Pancreas (tissue), 10 donors: ENCODE measurements around the gene KRTAP10-7. TPM values are rescaled to one million over a fixed set of nuclear protein-coding genes. Genes with fewer than 3 reads are reported as not detected.
"Not testable (repeated sequence)": the region's sequence is repeated elsewhere in the genome, so short reads cannot be mapped to it uniquely, and the experiment has no call there.

ENCODE experiments used
- ATAC-seq, 4 donors: fragments of 200-7000 bp; cut with Tn5 transposase; one replicate each; pipeline versions ENCODE4 v1.8.0 to v1.9.1; 2020; ENCODE audit warnings: mild to moderate bottlenecking in 4 of 4, moderate library complexity in 4 of 4
- DNase-seq, 6 donors: peaks; one replicate each; pipeline ENCODE4 v3.0.0-alpha.2; 2020
- FAIRE-seq: peaks from 2 replicates; lab custom pipeline; 2012; peaks lifted over from hg19 to GRCh38; lab: Jason Lieb, UNC
- H3K27ac ChIP-seq, 4 donors: fragments of 200-600 bp; sonication (generic); 1 replicate in 3 of 4; 2 replicates in 1 of 4; pipeline versions ENCODE4 v1.5.0 to v1.8.0; 2020
- H3K27me3 ChIP-seq, 4 donors: fragments of 200-600 bp; one replicate each; pipeline ENCODE4 v1.8.0; 2021
- H3K36me3 ChIP-seq, 3 donors: fragments of 200-600 bp; sonication (generic) in 1 of 3; one replicate each; pipeline versions ENCODE4 v1.5.0 to v1.8.0; 2020 to 2021
- H3K4me1 ChIP-seq, 3 donors: fragments of 200-600 bp; one replicate each; pipeline ENCODE4 v1.8.0; 2021
- H3K4me3 ChIP-seq, 4 donors: fragments of 200-600 bp; sonication (generic) in 2 of 4; one replicate each; pipeline versions ENCODE4 v1.5.0 to v1.8.0; 2020 to 2021
- H3K9me3 ChIP-seq, 4 donors: fragments of 200-600 bp; one replicate each; pipeline ENCODE4 v1.8.0; 2021
- WGBS, 2 donors: extraction: QIAGEN DNeasy Blood & Tissue Kit; methylation state at CpG; one replicate each; pipeline ENCODE4 v1.1.7; 2013; 5-methylcytosine and 5-hydroxymethylcytosine counted together
- intact Hi-C, 3 donors: fragments of 100-400 bp; cut with DNase I; formaldehyde crosslinking; loops; one replicate each; pipeline versions ENCODE4 v1.11.1 to v1.14.2; 2022
- polyA plus RNA-seq, 2 donors: library from polyadenylated mRNA; stranded (reverse); fragments of 200-250 nt; gene quantifications; one replicate each; pipeline ENCODE4 v1.2.3, GENCODE V29; 2013
- total RNA-seq, 6 donors: library from RNA; stranded (reverse); fragmentation: NEBNext Ultra II Directional in 4 of 6; extraction: Animal tissue kit (Norgen Biotek cat#: 25700) in 4 of 6; gene quantifications; one replicate each; pipeline versions ENCODE4 v1.2.1 to v1.2.4, GENCODE V29; 2021 to 2023
- TF ChIP-seq, protein P1 (sequence below), 4 donors: fragments of 200-600 bp; sonication (generic) in 3 of 4; IDR thresholded peaks; one replicate each; pipeline versions ENCODE4 v1.5.0 to v1.8.0; 2021; ENCODE audit warnings: antibody characterized with exemption in 4 of 4
- donor health status: healthy with polysubstance abuse.
- donor health status: DM: no; HTN: no; CAD: no; lungs with moderate emphysema.
- donor health status: DM: no; HTN: no; CAD: no.
- donor health status: control.
- donor health status: control.
- donor health status: Bipolar disorder and iron deficiency.
- donor health status: DM: yes; HTN: yes; CAD: no.
- donor health status: DM: no; HTN: no; CAD: no.
- donor health status: DM: no; HTN: no; CAD: no.
- donor health status: DM: yes; HTN: yes; CAD: no.

KRTAP10-7 gene
- total and polyA plus RNA-seq, 8 donors, result not detected

GRCh38 chr21:44643741-44644310, 43.4 kb downstream of the KRTAP10-7 start:
- DNase-seq, result no peak
- H3K27ac ChIP-seq, result no peak overlapping the region
- TF ChIP-seq, protein P1, sequence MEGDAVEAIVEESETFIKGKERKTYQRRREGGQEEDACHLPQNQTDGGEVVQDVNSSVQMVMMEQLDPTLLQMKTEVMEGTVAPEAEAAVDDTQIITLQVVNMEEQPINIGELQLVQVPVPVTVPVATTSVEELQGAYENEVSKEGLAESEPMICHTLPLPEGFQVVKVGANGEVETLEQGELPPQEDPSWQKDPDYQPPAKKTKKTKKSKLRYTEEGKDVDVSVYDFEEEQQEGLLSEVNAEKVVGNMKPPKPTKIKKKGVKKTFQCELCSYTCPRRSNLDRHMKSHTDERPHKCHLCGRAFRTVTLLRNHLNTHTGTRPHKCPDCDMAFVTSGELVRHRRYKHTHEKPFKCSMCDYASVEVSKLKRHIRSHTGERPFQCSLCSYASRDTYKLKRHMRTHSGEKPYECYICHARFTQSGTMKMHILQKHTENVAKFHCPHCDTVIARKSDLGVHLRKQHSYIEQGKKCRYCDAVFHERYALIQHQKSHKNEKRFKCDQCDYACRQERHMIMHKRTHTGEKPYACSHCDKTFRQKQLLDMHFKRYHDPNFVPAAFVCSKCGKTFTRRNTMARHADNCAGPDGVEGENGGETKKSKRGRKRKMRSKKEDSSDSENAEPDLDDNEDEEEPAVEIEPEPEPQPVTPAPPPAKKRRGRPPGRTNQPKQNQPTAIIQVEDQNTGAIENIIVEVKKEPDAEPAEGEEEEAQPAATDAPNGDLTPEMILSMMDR (IDR thresholded peaks at IDR 0.05), result no peak
- no peaks in the 10 kb centered on the region for H3K27me3 ChIP-seq
- 60 to 63% methylated on average over 14 of the region's 14 CpGs for WGBS, 2 donors
- FAIRE-seq, result no peak
- H3K4me1 ChIP-seq, result no peaks in the 10 kb centered on the region
- no peaks in the 10 kb centered on the region for H3K9me3 ChIP-seq
- intact Hi-C loops, result no loop called here
- no peak overlapping the region for H3K4me3 ChIP-seq
- H3K36me3 ChIP-seq, result no peaks in the 10 kb centered on the region
- ATAC-seq, result no peak

DNA sequence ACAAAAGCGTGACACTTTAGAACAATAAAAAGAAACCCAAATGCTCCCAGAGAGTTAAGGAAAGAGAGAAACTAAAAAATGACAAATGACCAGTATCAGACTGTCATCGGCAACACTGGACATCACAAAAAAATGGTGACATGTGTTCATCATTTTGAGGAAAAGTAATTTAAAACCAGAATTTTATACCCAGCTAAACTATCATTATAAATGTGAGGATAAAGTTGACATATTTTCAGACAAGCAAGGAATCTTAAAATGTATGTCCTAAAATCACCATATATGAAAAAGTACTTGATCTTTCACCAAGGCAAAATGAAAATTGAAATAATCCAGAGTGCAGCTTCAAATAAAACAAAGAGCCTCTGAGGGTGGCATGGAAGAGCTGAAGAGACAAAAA, 44.5 kb downstream of the KRTAP10-7 start:
- ATAC-seq (no peak), FAIRE-seq (no peak), DNase-seq (no peak)
- Histone ChIP-seq H3K9me3 (no peaks in the 10 kb centered on the region), H3K4me1 (no peaks in the 10 kb centered on the region), H3K27ac (no peak overlapping the region), H3K4me3 (no peak overlapping the region), H3K27me3 (no peaks in the 10 kb centered on the region), H3K36me3 (no peaks in the 10 kb centered on the region)
- intact Hi-C loops, result no loop called here
- 31 to 39% methylated on average over 2 of the region's 2 CpGs for WGBS, 2 donors
- TF ChIP-seq, protein P1 (IDR thresholded peaks at IDR 0.05), result no peak

- H3K27ac ChIP-seq, H3K4me3 ChIP-seq, H3K4me1 ChIP-seq, DNase-seq, H3K36me3 ChIP-seq, intact Hi-C loops, H3K9me3 ChIP-seq, ATAC-seq, FAIRE-seq, H3K27me3 ChIP-seq: not testable (repeated sequence)
- 50 to 59% methylated on average over 21 of the region's 21 CpGs for WGBS, 2 donors
These were observed 46.2 kb downstream of the KRTAP10-7 start, which contains the start of gene KRTAP10-11 for GRCh38 chr21:44646366-44647221. Gene KRTAP10-11 (plus strand): TSS chr21:44646414. CDS start chr21:44646459, 45 bp downstream.

DNA sequence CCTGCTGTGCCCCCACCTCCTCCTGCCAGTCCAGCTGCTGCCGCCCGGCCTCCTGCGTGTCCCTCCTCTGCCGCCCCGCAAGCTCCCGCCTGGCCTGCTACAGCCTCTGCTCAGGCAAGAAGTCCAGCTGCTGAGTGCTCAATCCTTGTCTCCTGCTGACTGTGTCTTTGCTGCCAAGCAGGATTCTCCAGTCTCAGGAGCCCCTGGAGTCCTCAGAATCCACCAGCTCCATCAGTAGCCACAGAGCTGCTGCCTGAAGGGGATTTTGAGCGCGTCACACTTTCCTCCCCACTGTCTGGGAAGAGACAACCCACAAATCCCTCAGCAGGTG, 46.8 kb downstream of the KRTAP10-7 start:
- DNase-seq (no peak), FAIRE-seq (no peak)

GRCh38 chr21:44648557-44649311, 48.3 kb downstream of the KRTAP10-7 start:
- 55 to 74% methylated on average over 33 of the region's 33 CpGs for WGBS, 2 donors
- no peaks in the 10 kb centered on the region for H3K4me1 ChIP-seq
- H3K27me3 ChIP-seq, result no peaks in the 10 kb centered on the region
- no peaks in the 10 kb centered on the region for H3K36me3 ChIP-seq
- intact Hi-C loops, result no loop called here
- no peak for FAIRE-seq
- H3K4me3 ChIP-seq, result no peak overlapping the region
- TF ChIP-seq, protein P1 (IDR thresholded peaks at IDR 0.05), result no peak
- no peak for DNase-seq
- no peak overlapping the region for H3K27ac ChIP-seq
- no peaks in the 10 kb centered on the region for H3K9me3 ChIP-seq
- no peak for ATAC-seq

More for the DNA sequence above, 46.8 kb downstream of the KRTAP10-7 start:
- H3K9me3 ChIP-seq, result no peaks in the 10 kb centered on the region
- no peak overlapping the region for H3K4me3 ChIP-seq
- H3K27me3 ChIP-seq, result no peaks in the 10 kb centered on the region
- WGBS, 2 donors, result 32 to 34% methylated on average over 8 of the region's 8 CpGs
- TF ChIP-seq, protein P1 (IDR thresholded peaks at IDR 0.05), result no peak
- H3K4me1 ChIP-seq, result no peaks in the 10 kb centered on the region
- H3K27ac ChIP-seq, result no peak overlapping the region
- intact Hi-C loops, result no loop called here
- ATAC-seq, result no peak
- H3K36me3 ChIP-seq, result no peaks in the 10 kb centered on the region
